22Rv1 (cell line): ENCODE measurements around the gene DGKI.

Experiments used
- H3K27ac ChIP-seq: fragments of 450-650 bp; 2 replicates; pipeline ENCODE4 v1.5.1; 2017
- CTCF ChIP-seq: fragments of 450-650 bp; IDR thresholded peaks from 2 replicates; pipeline ENCODE4 v1.5.1; 2017; ENCODE audit warnings: mild to moderate bottlenecking
- ZFX ChIP-seq: fragments of 450-650 bp; IDR thresholded peaks from 2 replicates; pipeline ENCODE4 v1.6.1; 2017; ENCODE audit warnings: antibody characterized with exemption, borderline replicate concordance

DGKI gene

DNA sequence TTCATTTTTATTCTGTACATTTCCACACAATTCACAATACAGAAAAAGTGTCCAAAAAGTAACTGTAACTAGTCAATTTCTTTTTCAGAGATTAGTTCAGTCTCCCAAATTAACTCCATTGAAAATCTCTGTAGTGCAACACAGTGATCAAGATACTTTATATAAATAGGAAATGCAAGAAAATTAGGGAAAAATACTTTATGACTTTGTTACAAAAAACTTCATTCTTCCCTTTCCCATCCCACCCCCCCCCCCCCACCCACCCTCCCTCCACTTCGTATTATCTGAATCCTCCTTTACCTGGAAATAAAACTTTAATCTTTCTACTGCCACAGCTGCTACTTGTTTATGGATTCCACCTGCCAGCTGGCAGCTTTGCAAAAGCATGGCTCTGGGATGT is 465.7 kb downstream of the DGKI start:
- H3K27ac ChIP-seq = no peak overlapping the region
- no peak for TF ChIP-seq ZFX
- TF ChIP-seq CTCF = no peak

- H3K27ac ChIP-seq = no peak overlapping the region
- TF ChIP-seq ZFX (no peak), CTCF (no peak)
These were observed 473.3 kb downstream of the DGKI start for GRCh38 chr7:137373507-137373906.

- TF ChIP-seq CTCF (no peak), ZFX (no peak)
- H3K27ac ChIP-seq = no peak overlapping the region
These were observed 475.2 kb downstream of the DGKI start for GRCh38 chr7:137371616-137372015.

GRCh38 chr7:137366995-137367394 is 479.8 kb downstream of the DGKI start:
- no peak for TF ChIP-seq ZFX
- no peak for TF ChIP-seq CTCF
- H3K27ac ChIP-seq = no peak overlapping the region

- TF ChIP-seq ZFX (no peak), CTCF (no peak)
These were observed 483.1 kb downstream of the DGKI start for GRCh38 chr7:137363683-137364082.

GRCh38 chr7:137360087-137360679 is 486.6 kb downstream of the DGKI start:
- TF ChIP-seq ZFX (no peak), CTCF (no peak)

More at GRCh38 chr7:137363683-137364082, 483.1 kb downstream of the DGKI start:
- H3K27ac ChIP-seq = no peak overlapping the region

DNA sequence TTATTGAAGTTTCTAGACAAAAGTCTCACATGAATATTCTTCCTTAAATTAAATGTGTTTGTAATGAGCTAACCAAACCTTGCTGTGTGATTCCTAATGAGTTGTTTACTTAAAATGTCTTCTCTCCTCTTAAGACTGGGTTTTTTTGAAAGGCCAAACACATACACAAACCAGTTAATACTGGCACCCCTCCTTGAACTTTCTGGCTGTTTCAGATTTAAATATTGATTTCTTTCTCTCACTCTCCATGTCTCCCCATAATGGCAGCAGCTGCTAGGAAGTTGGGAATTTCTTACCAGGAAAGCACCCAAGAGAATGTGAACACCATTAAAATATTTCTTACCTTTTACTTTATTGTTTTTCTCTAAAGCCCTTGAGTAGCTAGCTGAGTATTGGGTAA is 491.8 kb downstream of the DGKI start:
- H3K27ac ChIP-seq = no peak overlapping the region
- TF ChIP-seq CTCF = no peak
- no peak for TF ChIP-seq ZFX

More at GRCh38 chr7:137360087-137360679, 486.6 kb downstream of the DGKI start:
- no peak overlapping the region for H3K27ac ChIP-seq
